Chondrocyte (in vitro differentiated cells): ENCODE results near the gene CELF5. TPM values are rescaled to one million over a fixed set of nuclear protein-coding genes. Genes with fewer than 3 reads are reported as not detected.

Experiments
- DNase-seq: peaks from one replicate; pipeline ENCODE4 v3.0.0; 2021; ENCODE audit warnings: mixed read lengths, low spot score
- H3K27ac Mint-ChIP-seq: one replicate; pipeline ENCODE4 v1.8.0; 2021; ENCODE audit warnings: mild to moderate bottlenecking, moderate library complexity, mixed read lengths; ENCODE audit not compliant: unreplicated experiment
- H3K27me3 Mint-ChIP-seq: 2 replicates; pipeline ENCODE4 v1.8.0; 2021; ENCODE audit warnings: low read depth, mixed read lengths
- H3K36me3 Mint-ChIP-seq: 2 replicates; pipeline ENCODE4 v1.8.0; 2021; ENCODE audit warnings: low read depth, mixed read lengths
- H3K4me1 Mint-ChIP-seq: 2 replicates; pipeline ENCODE4 v1.8.0; 2021; ENCODE audit warnings: low read depth, mild to moderate bottlenecking, mixed read lengths
- H3K4me3 Mint-ChIP-seq: one replicate; pipeline ENCODE4 v1.8.0; 2021; ENCODE audit warnings: mild to moderate bottlenecking, moderate library complexity, mixed read lengths; ENCODE audit not compliant: unreplicated experiment
- H3K9me3 Mint-ChIP-seq: 2 replicates; pipeline ENCODE4 v1.8.0; 2021; ENCODE audit warnings: low read depth, mixed read lengths
- CTCF ChIP-seq: fragments of 200-600 bp; sonication (generic); IDR thresholded peaks from 2 replicates; pipeline ENCODE4 v1.5.0; 2021; ENCODE audit warnings: antibody characterized with exemption, mild to moderate bottlenecking, moderate library complexity
- total RNA-seq: library from RNA; stranded (reverse); gene quantifications from 3 replicates; pipeline ENCODE4 v1.2.1, GENCODE V29; 2021

Gene CELF5
- total RNA-seq, 1 donor from 2014 or later, result 0.22 TPM

- no peak for DNase-seq
- H3K36me3 Mint-ChIP-seq, result no peaks in the 10 kb centered on the region
- no peaks in the 10 kb centered on the region for H3K4me1 Mint-ChIP-seq
- H3K27ac Mint-ChIP-seq, result no peak overlapping the region
- peaks cover 43% of the 10 kb centered on the region for H3K27me3 Mint-ChIP-seq
- H3K4me3 Mint-ChIP-seq, result no peak overlapping the region
- no peaks in the 10 kb centered on the region for H3K9me3 Mint-ChIP-seq
- TF ChIP-seq CTCF, result no peak
Measured at GRCh38 chr19:3282155-3282554, 57.7 kb downstream of the CELF5 start.

DNA sequence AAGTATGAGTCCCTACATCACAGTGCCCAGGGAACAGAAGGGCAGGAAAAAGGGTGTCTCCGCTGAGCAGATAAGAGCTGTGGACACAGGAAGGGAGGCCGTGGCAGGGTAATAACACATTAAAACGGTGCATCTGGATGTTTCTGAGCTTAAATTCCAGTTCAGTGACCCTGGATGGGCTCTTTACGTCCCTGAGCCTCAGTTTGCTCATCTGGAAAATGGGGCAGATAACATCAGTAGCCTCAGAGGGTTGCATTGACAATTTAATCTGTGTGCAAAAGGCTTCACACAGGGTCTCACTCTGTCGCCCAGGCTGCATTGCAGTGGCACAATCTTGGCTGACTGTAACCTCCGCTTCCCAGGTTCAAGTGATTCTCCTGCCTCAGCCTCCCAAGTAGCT lies 58.1 kb downstream of the CELF5 start:
- H3K27ac Mint-ChIP-seq, result no peak overlapping the region

GRCh38 chr19:3283246-3283751 lies 58.8 kb downstream of the CELF5 start:
- H3K36me3 Mint-ChIP-seq, result no peaks in the 10 kb centered on the region
- H3K27ac Mint-ChIP-seq, result no peak overlapping the region
- no peak for DNase-seq
- no peaks in the 10 kb centered on the region for H3K4me1 Mint-ChIP-seq
- H3K4me3 Mint-ChIP-seq, result no peak overlapping the region
- TF ChIP-seq CTCF, result no peak
- H3K9me3 Mint-ChIP-seq, result no peaks in the 10 kb centered on the region
- H3K27me3 Mint-ChIP-seq, result peaks cover 39% of the 10 kb centered on the region

More for the DNA sequence above, 58.1 kb downstream of the CELF5 start:
- H3K27me3 Mint-ChIP-seq, result peaks cover 40% of the 10 kb centered on the region
- TF ChIP-seq CTCF, result no peak
- H3K4me3 Mint-ChIP-seq, result no peak overlapping the region
- DNase-seq, result no peak
- no peaks in the 10 kb centered on the region for H3K9me3 Mint-ChIP-seq
- H3K4me1 Mint-ChIP-seq, result no peaks in the 10 kb centered on the region
- no peaks in the 10 kb centered on the region for H3K36me3 Mint-ChIP-seq

- no peak for DNase-seq
- no peak for TF ChIP-seq CTCF
- Mint-ChIP-seq H3K9me3 (no peaks in the 10 kb centered on the region), H3K36me3 (no peaks in the 10 kb centered on the region), H3K4me3 (peak overlapping the region; percentile 48), H3K4me1 (no peaks in the 10 kb centered on the region), H3K27ac (no peak overlapping the region), H3K27me3 (peaks cover 31% of the 10 kb centered on the region)
Measured at GRCh38 chr19:3283886-3284657, 59.6 kb downstream of the CELF5 start.

DNA sequence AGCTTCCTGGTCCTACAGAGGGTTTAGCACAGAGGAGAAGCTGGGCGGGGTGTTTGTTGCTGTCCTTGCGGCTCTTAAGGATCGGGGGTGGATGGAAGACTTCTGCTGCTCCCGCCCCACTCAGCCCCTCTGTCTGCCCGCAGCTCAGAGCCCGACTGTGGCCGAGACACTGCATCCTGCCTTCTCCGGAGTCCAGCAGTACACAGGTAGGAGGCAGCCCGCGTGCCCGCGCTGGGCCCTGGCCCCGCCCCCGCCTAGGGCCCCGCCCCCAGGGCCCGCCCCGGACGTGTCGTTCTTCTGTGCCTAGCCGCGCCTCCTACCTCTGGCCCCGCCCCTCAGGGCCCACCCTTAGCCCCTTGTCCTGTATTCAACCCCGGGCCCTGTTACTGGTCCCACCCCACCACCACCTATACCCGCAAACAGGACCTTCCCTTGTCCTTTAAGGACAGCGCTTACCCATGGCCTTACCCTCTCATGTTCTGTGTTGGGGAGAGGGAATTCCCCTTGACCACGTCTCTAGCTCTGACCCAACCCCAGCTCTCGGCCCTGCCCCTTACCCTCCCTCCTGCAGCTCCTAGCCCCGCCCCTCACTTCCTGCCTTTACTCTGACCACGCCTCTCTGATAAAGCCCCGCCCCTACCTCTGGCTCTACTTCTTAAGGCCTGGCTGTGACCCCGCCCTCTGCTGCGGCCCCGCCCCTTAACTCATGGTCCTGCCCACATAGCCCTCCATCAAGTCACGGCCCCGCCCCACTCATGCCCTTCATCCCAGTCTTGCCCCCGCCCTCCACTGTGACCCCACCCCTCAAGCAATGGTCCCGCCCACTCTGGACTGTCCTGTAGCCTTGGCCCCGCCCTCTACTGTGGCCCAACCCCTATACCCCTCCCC lies 60.5 kb downstream of the CELF5 start:
- H3K27me3 Mint-ChIP-seq, result peaks cover 30% of the 10 kb centered on the region
- H3K27ac Mint-ChIP-seq, result peak overlapping the region; percentile 41
- DNase-seq, result no peak
- no peaks in the 10 kb centered on the region for H3K4me1 Mint-ChIP-seq
- peak overlapping the region; percentile 56 for H3K4me3 Mint-ChIP-seq
- H3K9me3 Mint-ChIP-seq, result no peaks in the 10 kb centered on the region
- no peaks in the 10 kb centered on the region for H3K36me3 Mint-ChIP-seq
- TF ChIP-seq CTCF, result no peak
